HG02763 (cell line): Measurements from ENCODE around the gene KLF1.

Experiments
- ATAC-seq: cut with Tn5 transposase; IDR thresholded peaks from one replicate; pipeline ENCODE4 v1.9.1; 2021; ENCODE audit warnings: mild to moderate bottlenecking, moderate library complexity; ENCODE audit not compliant: unreplicated experiment

Gene KLF1

DNA sequence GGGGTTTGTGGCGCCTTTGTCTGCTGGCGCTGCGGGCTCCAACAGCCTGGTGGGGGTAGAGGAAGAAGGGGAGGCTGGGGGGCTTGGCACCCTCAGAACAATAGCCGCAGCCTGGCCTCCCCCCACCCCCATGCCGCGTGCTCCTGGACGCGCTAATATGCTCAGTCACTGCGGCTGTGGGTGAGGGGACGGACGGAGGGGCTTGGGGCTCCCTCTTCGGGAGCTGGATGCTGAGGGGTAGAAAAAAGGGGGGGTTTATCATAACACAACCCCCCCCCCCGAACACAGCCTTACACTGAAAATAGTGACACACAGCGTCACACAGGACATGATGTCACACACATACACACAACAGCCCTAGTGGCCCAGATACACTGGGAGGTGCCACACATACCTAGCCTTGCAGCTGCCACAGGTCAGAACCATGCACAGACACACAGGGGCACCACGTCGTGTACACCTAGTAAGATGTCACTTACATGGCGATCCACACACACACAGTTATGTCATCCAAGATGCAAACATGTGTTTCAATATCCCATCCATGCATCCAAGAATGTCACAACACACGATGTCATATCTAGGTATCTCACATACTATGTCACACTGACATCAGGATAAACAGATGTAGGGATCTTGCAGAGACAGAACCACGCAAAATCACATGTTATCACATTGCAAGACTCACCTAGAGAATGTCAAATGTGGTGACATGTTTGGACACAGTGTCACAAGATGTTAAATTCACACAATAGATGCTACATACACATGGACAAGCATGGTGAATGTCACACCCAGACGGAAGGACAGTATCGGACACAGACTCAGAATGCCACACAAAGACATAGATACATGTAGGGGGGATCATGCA lies 47.9 kb downstream of the KLF1 start:
- no peak for ATAC-seq

- ATAC-seq: no peak
Observed at GRCh38 chr19:12838182-12838885, 48.7 kb downstream of the KLF1 start, which contains the start of gene MAST1. Gene MAST1, plus strand, starts transcription at chr19:12838515. Its CDS starts 58 bp downstream, at chr19:12838573.

DNA sequence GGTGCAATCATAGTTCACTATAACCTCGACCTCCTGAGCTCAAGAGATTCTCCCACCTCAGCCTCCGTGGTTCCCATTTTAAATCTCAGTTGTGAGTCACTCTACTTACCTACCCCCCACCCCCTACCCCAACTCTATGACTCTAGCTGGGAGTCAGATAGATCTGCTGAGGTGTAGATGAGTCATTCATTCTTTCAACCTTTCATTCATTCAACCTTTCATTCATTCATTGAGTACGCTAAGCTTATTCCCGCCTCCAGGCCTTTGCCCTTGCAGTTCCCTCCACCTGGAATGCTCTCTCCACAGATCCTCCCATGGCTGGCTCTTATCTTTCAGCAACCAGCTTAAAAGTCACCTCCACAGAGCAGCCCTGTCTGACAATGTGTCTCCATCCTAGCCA lies 49.8 kb downstream of the KLF1 start:
- no peak for ATAC-seq

DNA sequence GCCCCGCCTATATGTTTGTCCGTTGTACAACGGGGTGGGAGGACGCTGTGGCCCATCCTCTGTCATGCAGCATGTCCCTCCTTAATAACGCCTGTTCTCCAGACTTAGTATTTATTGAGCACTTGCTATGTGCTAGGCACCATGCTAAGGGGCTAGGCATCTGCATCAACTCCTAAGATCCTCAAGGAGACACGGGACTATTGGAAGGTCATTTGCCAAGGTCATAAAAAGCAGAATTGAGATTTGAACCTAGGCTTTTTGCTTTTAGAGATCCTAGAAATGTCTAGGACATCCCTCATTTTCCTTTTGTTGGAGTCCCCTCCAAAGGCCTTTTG lies 50.5 kb downstream of the KLF1 start:
- ATAC-seq: no peak

GRCh38 chr19:12834976-12835757 lies 51.8 kb downstream of the KLF1 start:
- no peak for ATAC-seq

DNA sequence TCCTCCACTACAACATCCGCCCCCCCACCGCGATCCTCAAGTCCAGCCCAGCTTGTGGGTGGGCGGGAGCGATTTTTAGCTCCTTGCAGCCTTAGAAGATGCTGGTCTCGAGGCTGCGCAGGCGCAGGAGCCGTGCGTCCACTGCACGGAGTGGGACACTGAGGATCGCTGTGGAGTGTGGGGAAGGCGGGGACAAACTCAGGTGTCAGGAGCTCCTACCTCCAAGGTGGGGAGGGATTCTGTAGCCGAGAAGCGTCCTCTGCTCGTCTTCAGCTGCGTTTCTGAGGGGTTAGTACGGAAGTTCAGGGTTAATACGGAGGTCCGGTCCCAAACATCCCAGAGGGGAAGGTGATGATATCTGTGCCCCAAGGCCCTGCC lies 52.4 kb downstream of the KLF1 start, which contains the start of gene RTBDN:
Gene RTBDN (minus strand): TSS at position 14 of the 378 bp plus-strand sequence. CDS start 4,600 bp downstream, outside the sequence.
- no peak for ATAC-seq
